Measurements from ENCODE around the gene PTPRG. TPM values are rescaled to one million over a fixed set of nuclear protein-coding genes. Genes with fewer than 3 reads are reported as not detected.

Gene PTPRG
- total and polyA plus RNA-seq, 5 experiments from 2014 or later = not detected

DNA sequence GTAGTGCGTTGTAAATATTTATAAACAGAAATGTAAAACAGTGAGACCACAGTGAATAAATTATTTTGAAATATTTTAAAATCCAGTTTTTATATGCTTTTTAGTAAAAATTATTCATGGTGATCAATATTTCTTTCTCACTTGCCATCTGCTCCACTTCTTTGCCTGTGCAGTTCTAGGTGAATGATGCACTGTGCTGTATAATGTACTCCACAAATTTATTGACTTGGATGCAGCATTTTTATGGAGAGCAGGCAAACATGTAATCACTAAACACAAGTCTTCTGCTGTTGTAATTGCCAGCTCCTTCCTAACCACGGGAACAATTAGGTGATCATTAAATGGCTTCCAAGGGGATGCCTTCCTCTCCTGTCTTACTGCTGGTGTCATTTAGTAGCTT lies 395.9 kb downstream of the PTPRG start:
- H3K4me1 Mint-ChIP-seq = no peaks in the 10 kb centered on the region
- H3K9me3 Mint-ChIP-seq = no peaks in the 10 kb centered on the region
- ATAC-seq (no peak), DNase-seq (no peak)
- no peaks in the 10 kb centered on the region for H3K36me3 Mint-ChIP-seq
- POLR2A ChIA-PET = no interaction called here
- no peak overlapping the region for H3K4me3 Mint-ChIP-seq
- H3K27ac Mint-ChIP-seq = no peak overlapping the region
- H3K27me3 Mint-ChIP-seq = peaks cover 0 to 9% (median 5%) of the 10 kb centered on the region in 5 donors

DNA sequence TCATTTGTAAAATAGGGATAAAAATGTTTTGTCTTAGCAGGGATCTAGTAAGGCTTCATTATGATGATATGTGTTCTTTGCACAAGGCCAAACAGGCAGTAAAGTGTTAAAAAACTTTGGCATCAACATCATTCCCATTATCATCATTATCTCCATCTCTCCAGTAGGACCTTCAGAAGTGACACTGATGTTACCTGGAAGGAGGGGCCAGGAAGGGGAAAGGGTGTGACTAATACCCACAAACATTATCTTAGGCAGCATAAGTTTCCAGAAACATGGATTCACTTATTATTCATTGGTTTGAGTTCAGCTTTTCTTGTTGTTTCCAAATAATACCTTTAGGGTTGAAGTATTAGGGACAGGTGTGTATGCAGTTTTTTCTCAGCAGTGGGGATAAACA lies 399.6 kb downstream of the PTPRG start:
- H3K4me1 Mint-ChIP-seq = no peaks in the 10 kb centered on the region
- ATAC-seq (no peak), DNase-seq (no peak)
- no peak overlapping the region for H3K27ac Mint-ChIP-seq
- H3K4me3 Mint-ChIP-seq = no peak overlapping the region
- POLR2A ChIA-PET = no interaction called here
- no peaks in the 10 kb centered on the region for H3K36me3 Mint-ChIP-seq
- H3K27me3 Mint-ChIP-seq = peaks cover 0 to 9% (median 7%) of the 10 kb centered on the region in 5 donors
- H3K9me3 Mint-ChIP-seq = peaks cover 0 to 3% (median 0%) of the 10 kb centered on the region in 9 donors

DNA sequence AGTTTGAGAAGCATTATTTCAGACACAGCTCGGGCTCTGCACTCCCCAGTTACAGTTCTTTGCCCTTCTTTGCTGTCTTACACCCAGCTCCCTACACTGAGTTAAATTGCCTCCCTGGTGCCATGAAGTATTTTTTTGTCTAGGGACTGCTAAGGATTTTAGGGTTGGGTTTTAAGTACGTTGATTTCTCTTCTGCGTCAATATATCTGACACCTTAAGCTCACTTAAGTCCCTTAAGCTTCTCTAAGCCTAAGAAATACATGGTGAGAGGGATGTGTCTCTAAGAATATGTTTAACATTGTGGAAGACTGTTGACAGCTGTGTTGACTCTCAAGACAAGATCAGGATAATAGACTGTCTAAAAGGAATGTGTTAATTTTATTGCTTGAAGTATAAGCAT lies 400.5 kb downstream of the PTPRG start:
- peaks cover 0 to 9% (median 7%) of the 10 kb centered on the region in 5 donors for H3K27me3 Mint-ChIP-seq
- peaks cover 0 to 3% (median 0%) of the 10 kb centered on the region in 9 donors for H3K9me3 Mint-ChIP-seq
- ATAC-seq (no peak), DNase-seq (no peak)
- H3K4me1 Mint-ChIP-seq = no peaks in the 10 kb centered on the region
- POLR2A ChIA-PET = no interaction called here
- H3K4me3 Mint-ChIP-seq = no peak overlapping the region
- no peaks in the 10 kb centered on the region for H3K36me3 Mint-ChIP-seq
- no peak overlapping the region for H3K27ac Mint-ChIP-seq

DNA sequence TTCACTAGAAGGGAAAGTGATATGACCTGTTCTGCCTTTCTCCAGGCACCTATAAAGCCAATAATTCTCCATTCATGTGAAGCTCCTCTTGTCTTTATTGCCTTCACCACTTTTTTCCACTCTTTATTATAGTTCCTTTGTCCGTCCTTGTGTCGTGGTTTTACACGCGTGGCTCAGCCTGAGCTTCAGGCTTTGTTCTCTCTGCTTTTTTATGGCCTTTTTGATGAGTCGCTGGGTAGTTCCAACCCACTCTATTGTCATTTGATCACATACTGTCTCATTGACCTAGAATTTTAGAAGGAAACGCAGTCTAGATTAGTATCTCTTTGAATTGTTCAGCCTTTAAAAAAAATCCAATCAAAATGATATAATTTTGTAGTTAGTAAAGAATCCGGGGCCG lies 403.2 kb downstream of the PTPRG start:
- Mint-ChIP-seq H3K27ac (no peak overlapping the region), H3K9me3 (peaks cover 0 to 3% (median 0%) of the 10 kb centered on the region in 9 donors), H3K4me1 (no peaks in the 10 kb centered on the region), H3K4me3 (no peak overlapping the region), H3K27me3 (peaks cover 0 to 9% (median 6%) of the 10 kb centered on the region in 5 donors), H3K36me3 (no peaks in the 10 kb centered on the region)
- DNase-seq (no peak), ATAC-seq (no peak)
- POLR2A ChIA-PET = no interaction called here

DNA sequence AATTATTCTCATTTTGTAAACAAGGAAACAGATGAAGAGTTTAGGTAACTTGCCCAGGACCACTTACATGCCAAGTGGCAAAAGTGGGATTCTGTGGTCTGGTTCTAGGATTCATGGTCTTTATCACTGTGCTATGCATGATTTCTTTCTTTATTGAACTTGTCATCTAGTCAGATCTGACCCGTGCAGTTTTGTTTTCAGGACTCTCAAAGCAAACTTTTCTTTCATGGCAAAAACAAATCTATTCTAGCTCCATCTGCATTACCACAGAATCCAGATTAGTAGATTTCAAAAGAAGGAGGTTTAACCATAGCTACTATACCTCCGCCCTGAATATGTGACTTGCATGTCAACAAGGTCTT lies 404.4 kb downstream of the PTPRG start:
- DNase-seq (no peak), ATAC-seq (no peak)
- POLR2A ChIA-PET = interaction anchor here (0.6 kb wide), 1 partner anchor 14 kb away, joined by 3 read pairs; no protein-coding TSS in a partner anchor
- H3K4me3 Mint-ChIP-seq = no peak overlapping the region
- no peaks in the 10 kb centered on the region for H3K4me1 Mint-ChIP-seq
- peaks cover 0 to 9% (median 2%) of the 10 kb centered on the region in 5 donors for H3K27me3 Mint-ChIP-seq
- no peak overlapping the region for H3K27ac Mint-ChIP-seq
- no peaks in the 10 kb centered on the region for H3K36me3 Mint-ChIP-seq
- peaks cover 0 to 3% (median 0%) of the 10 kb centered on the region in 9 donors for H3K9me3 Mint-ChIP-seq

DNA sequence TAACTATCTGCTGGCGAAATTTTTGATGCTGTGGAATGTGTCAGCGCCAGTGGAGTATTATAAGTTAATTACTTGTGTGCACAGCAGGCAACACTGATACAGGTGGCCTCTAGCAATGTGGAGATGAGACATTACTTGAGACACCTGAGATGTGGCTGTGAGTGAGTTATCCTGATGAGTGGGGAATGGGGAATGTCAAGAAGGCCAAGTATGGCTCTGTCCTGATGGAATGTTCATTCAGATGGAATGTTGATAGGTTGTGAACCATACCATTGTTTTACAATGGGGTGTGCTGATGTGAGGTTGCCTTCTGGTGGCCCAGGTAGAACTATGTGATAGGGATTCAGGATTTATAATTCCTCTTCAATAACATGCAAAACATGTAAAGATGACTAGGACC lies 404.8 kb downstream of the PTPRG start:
- no peak overlapping the region for H3K4me3 Mint-ChIP-seq
- ATAC-seq (no peak), DNase-seq (no peak)
- H3K4me1 Mint-ChIP-seq = no peaks in the 10 kb centered on the region
- H3K36me3 Mint-ChIP-seq = no peaks in the 10 kb centered on the region
- POLR2A ChIA-PET = no interaction called here
- H3K9me3 Mint-ChIP-seq = peaks cover 0 to 3% (median 0%) of the 10 kb centered on the region in 9 donors
- no peak overlapping the region for H3K27ac Mint-ChIP-seq
- peaks cover 0 to 9% (median 2%) of the 10 kb centered on the region in 5 donors for H3K27me3 Mint-ChIP-seq

DNA sequence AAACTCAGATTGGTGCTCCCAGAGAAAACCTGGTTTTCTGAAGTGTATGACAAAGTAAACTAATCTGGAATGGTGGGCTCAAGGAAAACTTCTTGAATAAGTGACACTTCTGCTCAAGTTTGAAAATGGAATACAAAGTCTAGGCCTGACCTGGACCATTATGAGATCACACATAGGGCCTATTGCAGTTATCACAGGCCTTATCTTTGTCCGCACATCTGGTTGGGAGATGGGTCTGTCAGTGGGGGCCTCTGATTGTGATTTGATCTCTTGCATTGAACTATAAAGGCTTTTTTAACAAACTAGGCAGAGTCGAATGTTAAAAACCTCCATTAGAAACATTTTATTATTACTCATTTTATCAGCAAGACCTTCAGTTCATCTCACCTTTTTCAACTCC lies 405.6 kb downstream of the PTPRG start:
- no peaks in the 10 kb centered on the region for H3K36me3 Mint-ChIP-seq
- H3K27me3 Mint-ChIP-seq = peaks cover 0 to 4% (median 2%) of the 10 kb centered on the region in 5 donors
- ATAC-seq (no peak), DNase-seq (no peak)
- H3K9me3 Mint-ChIP-seq = peaks cover 0 to 5% (median 0%) of the 10 kb centered on the region in 9 donors
- no peaks in the 10 kb centered on the region for H3K4me1 Mint-ChIP-seq
- POLR2A ChIA-PET = no interaction called here
- no peak overlapping the region for H3K4me3 Mint-ChIP-seq
- no peak overlapping the region for H3K27ac Mint-ChIP-seq

DNA sequence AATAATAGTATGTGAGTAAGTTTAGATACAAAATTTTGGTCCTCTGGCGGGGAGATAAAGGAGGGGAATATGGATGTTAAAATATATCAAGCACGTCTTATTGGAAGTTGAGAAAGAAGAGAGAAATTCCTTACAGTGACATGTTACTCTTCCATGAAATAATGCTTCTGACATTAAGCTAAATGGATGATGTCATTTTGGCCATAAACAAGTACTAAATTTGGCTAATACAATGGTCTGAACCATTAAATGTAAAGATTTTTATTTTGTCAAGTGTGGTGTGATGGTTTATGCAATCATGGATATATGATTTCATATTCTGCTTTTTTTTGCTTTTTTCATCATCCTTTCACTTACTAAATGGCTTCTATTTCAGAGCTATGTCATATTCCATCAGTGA lies 406.6 kb downstream of the PTPRG start:
- H3K27ac Mint-ChIP-seq = no peak overlapping the region
- DNase-seq (no peak), ATAC-seq (no peak)
- no peaks in the 10 kb centered on the region for H3K4me1 Mint-ChIP-seq
- no peak overlapping the region for H3K4me3 Mint-ChIP-seq
- no peaks in the 10 kb centered on the region for H3K36me3 Mint-ChIP-seq
- H3K27me3 Mint-ChIP-seq = peaks cover 0 to 4% (median 2%) of the 10 kb centered on the region in 5 donors
- POLR2A ChIA-PET = no interaction called here
- peaks cover 0 to 7% (median 0%) of the 10 kb centered on the region in 9 donors for H3K9me3 Mint-ChIP-seq

DNA sequence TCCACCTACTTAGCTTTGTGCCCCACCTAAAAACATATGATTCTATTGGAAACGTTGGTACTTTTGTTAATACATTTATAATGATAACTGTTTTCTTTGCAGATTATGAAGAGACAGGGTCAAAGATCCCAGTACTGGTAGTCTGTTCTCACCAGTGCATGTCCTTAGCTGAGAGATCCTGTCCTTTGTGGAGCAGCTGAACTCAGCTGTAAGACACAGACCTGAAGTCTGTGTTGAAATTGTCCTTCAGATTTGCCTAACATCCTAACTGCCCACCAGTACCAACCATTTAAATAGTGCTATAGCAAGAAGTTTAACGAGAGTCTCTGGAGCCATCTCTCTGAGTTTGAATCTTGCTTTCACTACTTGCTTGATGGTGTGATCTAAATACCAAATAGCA lies 413.3 kb downstream of the PTPRG start:
- no peak for DNase-seq
- peaks cover 0 to 4% (median 0%) of the 10 kb centered on the region in 9 donors for H3K9me3 Mint-ChIP-seq
- H3K27ac Mint-ChIP-seq = no peak overlapping the region
- H3K4me1 Mint-ChIP-seq = no peaks in the 10 kb centered on the region
- ATAC-seq = no peak
- peaks cover 0 to 4% (median 0%) of the 10 kb centered on the region in 5 donors for H3K27me3 Mint-ChIP-seq
- no peaks in the 10 kb centered on the region for H3K36me3 Mint-ChIP-seq
- POLR2A ChIA-PET = no interaction called here
- H3K4me3 Mint-ChIP-seq = no peak overlapping the region

DNA sequence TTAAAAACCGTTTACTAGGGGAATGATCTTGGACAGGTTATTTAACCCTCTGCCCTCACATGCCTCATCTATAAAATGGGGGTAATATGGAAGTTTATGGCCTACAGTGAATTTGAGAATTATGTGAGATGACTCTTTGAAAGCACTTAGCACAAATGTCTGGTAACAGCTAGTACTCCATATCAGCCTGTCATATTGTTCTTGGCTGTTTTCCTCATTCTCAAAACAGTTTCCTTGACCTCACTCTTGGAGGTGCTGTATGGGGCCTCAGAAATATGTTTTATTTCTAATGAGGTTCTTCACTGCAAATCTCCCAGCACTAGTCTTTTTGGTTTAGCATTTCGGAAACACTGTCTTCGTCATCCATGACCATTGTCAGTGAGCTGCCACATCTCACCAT lies 413.8 kb downstream of the PTPRG start:
- Mint-ChIP-seq H3K27me3 (peaks cover 0 to 4% (median 0%) of the 10 kb centered on the region in 5 donors), H3K27ac (no peak overlapping the region), H3K36me3 (no peaks in the 10 kb centered on the region), H3K9me3 (peaks cover 0 to 4% (median 0%) of the 10 kb centered on the region in 9 donors), H3K4me3 (no peak overlapping the region), H3K4me1 (no peaks in the 10 kb centered on the region)
- ATAC-seq = no peak
- DNase-seq = no peak
- POLR2A ChIA-PET = no interaction called here

DNA sequence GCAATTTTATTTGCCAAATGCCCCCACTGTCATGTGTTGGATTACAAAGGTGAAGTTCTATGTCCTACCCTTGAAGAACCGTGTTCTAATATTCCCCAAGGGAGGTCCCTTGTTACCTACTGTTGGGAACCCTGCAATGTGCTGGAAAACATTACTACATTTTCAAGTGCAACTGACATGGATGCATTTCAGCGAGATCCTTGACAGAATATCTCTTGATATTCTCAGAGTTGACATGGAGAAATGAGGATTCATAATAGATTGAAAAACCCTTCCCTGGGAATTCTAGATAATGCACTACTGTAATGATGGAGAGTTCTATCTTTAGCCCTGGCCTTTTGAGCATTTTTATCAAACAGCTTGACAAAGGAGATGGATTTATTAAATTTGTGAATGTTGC lies 414.6 kb downstream of the PTPRG start:
- POLR2A ChIA-PET = no interaction called here
- Mint-ChIP-seq H3K9me3 (peaks cover 0 to 4% (median 0%) of the 10 kb centered on the region in 9 donors), H3K4me3 (no peak overlapping the region), H3K4me1 (no peaks in the 10 kb centered on the region), H3K27ac (no peak overlapping the region), H3K27me3 (peaks cover 0 to 4% (median 0%) of the 10 kb centered on the region in 5 donors), H3K36me3 (no peaks in the 10 kb centered on the region)
- DNase-seq = no peak
- ATAC-seq = no peak

DNA sequence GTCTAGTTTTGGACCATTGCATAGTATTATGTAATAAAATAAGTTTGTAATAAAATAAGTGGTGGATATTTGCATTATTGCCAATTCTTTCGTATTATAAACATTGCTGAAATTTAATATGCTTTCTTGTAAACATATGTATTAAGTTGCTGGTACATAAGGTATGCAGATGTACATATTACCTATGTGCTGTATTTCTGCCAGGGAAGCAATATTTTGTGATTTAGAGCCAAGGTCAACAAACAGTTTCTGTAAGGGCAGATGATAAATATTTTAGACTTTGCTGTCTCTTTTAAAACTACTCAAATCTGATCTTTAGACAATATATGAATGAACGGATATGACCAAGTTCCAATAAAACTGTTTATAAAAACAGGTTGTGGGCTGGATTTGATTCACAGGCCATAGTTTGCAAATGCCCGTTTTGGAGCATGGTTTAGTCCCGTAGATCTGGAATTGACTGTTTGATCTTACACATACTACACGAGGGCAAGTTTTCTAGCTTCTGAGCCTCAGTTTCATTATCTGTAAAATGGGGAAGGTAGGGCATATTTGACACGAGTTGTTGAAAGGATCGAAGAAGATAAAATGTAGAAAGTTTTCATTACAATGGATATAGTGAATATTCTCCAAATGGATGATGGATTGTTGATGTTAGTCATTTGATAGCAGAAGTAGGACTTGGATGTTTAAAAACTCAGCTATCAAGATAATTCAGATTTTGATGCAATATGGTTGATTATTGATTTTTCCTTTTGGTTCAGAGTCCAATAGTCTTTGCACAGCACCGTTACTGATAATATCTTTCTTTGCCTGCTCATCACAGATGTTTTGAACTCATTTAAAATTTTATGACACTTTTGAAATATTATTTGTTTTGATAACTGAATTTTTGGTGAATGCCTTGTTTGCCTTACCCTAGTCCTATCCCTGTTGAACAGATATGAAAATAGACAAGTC lies 417.4 kb downstream of the PTPRG start:
- Mint-ChIP-seq H3K27me3 (peaks cover 0 to 2% (median 0%) of the 10 kb centered on the region in 5 donors), H3K4me1 (no peaks in the 10 kb centered on the region), H3K4me3 (no peak overlapping the region), H3K27ac (no peak overlapping the region), H3K9me3 (no peaks in the 10 kb centered on the region), H3K36me3 (no peaks in the 10 kb centered on the region)
- DNase-seq = no peak
- no peak for ATAC-seq
- POLR2A ChIA-PET = no interaction called here

DNA sequence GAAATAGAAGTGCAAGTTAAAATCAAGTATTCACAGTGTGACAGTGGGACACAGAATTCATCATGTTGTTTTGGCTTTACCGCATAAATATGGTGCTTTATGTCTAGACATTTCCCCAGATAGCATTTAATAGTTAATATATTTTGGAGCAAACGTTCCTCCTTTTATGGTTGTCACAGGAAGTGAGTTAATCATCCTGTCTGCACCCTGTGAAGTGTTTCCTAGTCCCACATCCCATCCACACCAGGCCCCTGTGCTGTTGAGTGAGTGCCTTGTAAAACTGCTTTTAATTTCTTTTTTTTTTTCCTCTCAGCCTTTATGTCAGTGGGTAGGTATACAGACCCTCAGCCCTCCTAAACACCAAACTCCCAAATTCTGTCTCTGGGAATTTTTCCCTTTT lies 418.3 kb downstream of the PTPRG start:
- Mint-ChIP-seq H3K27me3 (peaks cover 0 to 2% (median 0%) of the 10 kb centered on the region in 5 donors), H3K36me3 (no peaks in the 10 kb centered on the region), H3K4me3 (no peak overlapping the region), H3K4me1 (no peaks in the 10 kb centered on the region), H3K27ac (no peak overlapping the region), H3K9me3 (peaks cover 0 to 1% (median 0%) of the 10 kb centered on the region in 9 donors)
- POLR2A ChIA-PET = no interaction called here
- no peak for ATAC-seq
- no peak for DNase-seq
